ENCODE measurements around the gene MTMR3.

MTMR3 gene

DNA sequence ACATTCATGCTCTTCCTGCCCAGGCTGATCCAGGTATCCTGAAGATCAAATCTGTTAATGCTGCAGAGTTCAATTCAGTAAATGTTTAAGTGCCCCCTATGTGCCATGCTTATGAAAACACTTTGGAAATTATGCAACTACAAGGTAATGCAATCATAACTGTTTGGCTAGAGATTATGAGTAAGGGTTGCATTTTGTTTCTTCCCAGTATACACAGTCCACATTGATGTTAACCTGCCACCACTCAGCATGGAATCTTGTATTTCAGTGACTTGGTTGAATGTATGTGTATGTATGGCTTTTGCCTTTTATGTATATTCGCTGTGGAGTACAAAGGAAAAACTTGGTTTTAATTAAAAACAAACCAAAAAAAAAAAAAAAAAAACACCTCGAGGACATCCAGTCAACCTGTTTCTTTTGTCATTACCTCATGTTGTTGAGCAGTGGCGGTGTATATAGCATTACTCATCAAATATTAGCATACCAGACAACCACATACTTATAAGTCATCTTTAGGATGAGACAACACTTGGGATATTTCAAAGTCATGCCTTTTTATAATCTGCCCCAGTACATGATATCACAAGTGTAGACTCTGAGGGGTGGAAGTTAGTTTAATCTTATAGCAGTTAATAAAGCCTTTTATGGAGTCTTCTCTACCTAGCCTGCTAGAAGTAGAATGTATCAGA, 111.2 kb downstream of the MTMR3 start:
- H3K4me3 ChIP-seq = no peak overlapping the region
- H3K27ac ChIP-seq = peak overlapping the region in 15 of 21 experiments; percentile 10 to 75 (median 50)

DNA sequence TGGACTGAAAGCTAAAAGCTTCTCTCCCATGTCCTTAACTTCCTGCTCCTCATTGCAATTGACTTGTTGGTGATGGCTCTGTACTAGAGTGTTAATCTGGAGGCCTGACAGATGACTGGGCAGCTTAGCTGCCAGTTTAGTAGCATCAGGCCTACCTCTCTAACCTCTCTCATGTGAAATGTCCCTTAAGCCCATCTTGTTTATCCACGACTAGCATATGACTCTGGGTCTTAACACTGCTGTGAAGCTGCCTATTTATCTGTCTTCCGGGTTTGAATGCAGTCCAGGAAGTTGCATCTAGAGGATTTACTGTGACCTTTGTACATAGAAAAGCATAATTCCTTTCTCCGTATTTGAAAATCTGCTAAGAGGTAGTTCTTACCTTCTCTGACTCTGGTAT, 112.0 kb downstream of the MTMR3 start:
- H3K4me3 ChIP-seq = no peak overlapping the region
- peak overlapping the region in 15 of 21 experiments; percentile 10 to 75 (median 50) for H3K27ac ChIP-seq

DNA sequence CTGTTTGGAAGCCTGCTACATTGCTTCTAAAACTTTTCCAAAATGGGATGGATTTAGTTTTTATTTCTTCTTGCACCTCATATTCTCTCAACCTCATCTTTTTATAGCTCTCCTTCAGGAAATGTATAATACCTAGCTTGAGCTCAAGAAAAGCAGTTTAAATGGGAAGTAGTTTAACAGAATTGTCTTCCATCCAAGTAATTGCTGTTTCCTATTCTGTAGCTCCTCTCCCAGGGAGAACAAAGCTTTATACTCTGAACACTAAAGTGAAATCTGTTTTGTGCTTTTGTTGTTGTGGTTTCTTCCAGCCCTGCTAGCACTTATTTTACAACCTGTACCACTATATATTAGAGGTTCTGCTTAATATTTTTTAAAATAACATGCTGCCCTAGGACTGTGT, 114.1 kb downstream of the MTMR3 start:
- no peak overlapping the region for H3K4me3 ChIP-seq
- H3K27ac ChIP-seq = no peak overlapping the region

DNA sequence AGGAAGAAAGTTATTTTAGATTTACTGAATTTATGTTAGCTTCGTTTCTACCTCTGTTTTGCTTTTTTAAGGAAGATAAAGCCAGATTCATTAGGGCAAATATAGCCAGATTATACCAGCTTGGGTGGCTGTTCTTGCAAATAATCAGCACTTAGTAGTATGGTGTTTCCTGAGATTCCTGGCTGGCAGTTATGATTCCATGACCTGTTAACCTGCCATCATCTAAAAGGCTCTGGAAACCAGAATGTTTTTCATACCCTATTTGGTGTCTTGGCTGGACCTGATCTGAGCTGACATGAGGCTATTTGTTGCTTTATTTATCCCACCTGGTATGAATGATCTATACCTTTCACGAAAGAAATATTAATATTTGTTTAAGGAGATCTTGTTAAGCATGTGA, 114.5 kb downstream of the MTMR3 start:
- Histone ChIP-seq H3K4me3 (no peak overlapping the region), H3K27ac (no peak overlapping the region)

DNA sequence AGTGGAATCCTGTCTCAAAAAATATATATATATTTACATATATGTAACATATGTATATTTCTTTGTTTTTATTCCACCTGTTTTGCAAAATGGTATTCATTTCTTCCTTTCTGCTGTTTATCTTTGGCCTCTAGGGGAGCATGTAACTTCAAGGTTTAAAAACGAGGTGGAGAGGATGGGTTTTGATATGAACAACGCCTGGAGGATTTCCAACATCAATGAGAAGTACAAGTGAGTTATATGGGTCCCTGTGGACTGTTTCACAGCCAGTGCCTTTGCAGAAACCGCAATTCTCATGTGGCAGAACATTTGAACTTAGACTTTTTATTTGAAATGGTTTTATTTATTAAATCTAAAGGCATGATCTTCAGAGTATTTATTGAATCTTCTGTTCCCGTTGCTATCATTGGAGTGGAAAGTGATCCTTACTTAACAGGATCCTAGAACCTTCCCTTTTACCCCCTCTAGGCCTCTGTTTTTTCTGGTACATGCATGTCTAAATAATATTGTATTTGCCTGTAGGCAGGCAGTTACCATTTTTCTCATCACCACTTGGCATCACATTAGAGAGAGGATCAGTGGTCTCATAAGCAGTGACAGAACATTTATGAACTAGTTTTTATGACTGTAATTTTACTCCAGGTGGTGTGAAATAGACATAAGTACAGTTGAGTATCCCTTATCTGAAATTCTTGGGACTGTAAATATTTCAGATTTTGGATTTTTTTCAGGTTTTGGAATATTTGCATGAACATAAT, 115.8 kb downstream of the MTMR3 start:
- H3K27ac ChIP-seq = no peak overlapping the region
- no peak overlapping the region for H3K4me3 ChIP-seq

DNA sequence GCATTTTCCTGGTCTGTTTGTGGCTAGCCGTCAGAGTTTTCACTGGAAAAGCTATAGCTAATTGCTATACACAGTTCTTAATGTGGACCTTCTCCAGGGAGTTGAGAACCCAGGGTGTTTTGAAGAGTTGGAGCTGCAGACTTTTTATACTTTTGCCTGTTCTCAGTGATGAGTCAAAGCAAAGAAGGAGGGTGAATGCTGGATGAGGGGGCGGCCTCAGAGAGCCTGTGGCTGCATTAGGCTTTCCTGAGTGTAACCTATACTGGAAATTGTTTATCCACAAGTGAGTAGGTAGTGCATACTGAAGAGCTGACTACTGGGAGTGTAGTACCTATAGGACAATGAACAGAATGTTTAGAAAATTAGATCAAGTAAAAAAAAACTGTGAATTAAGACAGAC, 117.6 kb downstream of the MTMR3 start:
- Histone ChIP-seq H3K27ac (no peak overlapping the region), H3K4me3 (no peak overlapping the region)

DNA sequence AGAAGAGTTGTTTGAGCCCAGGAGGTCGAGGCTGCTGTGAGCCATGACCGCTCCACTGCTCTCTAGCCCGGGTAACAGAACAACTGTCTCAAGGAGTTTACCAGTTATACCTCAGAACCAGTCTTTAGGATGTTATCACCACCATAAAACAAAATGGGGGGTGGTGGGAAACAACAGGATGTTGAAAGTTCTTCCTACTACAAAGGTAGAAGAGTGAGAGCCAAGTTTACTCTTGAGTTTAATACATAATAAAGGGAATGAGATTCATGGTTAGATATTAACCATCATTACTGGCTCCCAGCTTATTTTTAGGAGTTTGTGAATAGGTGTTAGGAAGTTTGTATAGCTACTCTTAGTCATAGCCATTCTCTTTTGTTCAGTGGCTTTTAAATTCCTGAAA, 118.5 kb downstream of the MTMR3 start:
- H3K27ac ChIP-seq = no peak overlapping the region
- H3K4me3 ChIP-seq = no peak overlapping the region

DNA sequence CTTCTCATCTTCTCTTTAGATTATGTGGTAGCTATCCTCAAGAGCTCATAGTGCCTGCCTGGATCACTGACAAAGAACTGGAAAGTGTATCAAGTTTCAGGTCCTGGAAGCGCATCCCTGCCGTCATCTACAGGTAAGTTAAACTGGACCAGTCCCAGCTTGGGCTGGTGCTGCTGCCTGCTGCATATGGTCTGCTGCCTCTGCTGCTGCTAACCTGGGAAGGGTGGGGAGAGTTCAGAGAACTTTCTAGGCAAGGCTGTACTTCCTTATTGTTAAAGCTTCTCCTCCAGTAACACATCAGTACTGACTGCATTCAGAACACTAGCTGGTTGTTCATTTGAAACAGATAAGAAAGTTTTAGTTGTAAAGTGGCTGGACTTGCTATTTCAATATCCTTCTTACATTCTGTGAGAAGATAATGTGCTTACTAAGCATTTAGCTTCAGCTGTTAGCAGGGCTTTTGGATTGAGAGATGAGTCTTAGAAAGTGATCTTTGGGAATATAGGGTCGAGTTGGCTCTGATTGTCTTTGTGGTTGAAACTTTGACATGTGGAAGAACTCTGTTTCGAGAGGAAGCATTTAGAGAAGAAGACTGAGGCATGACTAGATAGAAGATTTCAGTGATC, 120.0 kb downstream of the MTMR3 start:
- H3K27ac ChIP-seq = no peak overlapping the region
- no peak overlapping the region for H3K4me3 ChIP-seq

DNA sequence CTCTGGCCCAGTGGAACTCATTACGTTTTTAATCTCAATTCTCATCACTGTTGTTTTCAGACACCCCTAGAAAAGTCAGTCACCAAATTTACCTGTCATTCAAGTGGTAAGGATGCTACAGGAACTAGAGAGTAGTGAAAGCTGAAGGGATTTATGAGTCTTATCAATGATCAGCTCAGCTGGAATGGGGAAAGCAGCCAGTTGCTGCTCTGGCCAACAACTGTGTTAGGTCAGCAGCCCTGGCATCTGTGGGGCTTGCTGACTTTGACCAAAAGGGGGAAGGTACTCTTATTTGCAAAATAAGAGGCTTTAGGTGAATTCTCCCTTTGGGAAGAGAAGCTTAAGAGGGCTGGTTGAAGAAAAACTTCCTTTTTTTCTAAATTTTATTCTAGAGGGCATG, 121.1 kb downstream of the MTMR3 start:
- Histone ChIP-seq H3K27ac (no peak overlapping the region), H3K4me3 (no peak overlapping the region)

DNA sequence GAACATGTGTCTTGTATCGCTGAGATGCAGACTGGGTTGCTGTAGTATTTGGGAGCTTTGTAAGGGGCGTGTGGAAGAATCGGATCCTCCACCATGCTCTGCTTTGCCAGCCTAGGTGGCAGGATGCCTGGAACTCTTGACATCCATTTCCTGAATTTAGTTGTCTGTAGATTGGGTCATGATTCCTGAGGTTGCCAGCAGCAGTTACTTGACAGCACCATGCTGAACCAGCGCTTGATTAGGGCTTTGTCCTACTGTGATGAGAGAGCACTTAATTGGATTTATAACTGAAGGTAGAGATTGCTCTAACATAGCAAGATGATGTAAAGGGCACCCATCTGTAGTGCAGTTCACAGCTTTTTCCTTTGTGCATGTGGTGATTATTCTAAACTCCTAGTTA, 121.7 kb downstream of the MTMR3 start:
- no peak overlapping the region for H3K27ac ChIP-seq
- H3K4me3 ChIP-seq = no peak overlapping the region

DNA sequence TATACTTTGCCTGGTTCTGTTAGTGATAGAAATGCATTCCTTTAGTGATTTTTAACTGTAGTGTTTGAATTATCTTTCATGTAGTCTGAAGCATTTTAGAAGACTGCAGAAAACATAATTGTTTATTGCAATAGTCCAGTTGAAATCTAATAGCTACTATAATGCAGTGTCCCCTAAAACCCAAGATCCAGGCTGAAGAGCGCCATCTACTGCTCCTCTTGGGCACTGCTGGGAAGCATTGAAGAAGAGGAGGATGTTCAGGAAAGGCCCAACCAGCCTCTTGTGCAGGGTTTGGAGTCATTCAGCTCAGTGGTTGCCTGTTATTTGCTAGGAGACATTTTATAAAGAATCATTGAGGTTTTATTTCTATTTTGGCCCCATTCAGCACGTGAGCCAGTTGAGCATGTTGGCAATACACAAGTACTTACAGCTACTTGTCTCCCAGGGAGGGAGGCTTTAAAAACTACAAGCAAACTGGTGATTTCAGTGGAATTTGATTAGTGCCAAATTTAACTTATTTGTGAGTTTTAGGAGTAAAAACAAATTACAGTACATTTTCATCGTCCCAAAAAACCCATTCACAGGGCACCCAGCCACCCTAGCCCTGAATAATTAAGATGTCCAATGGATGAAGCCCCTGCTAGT, 122.4 kb downstream of the MTMR3 start:
- H3K4me3 ChIP-seq = no peak overlapping the region
- no peak overlapping the region for H3K27ac ChIP-seq

DNA sequence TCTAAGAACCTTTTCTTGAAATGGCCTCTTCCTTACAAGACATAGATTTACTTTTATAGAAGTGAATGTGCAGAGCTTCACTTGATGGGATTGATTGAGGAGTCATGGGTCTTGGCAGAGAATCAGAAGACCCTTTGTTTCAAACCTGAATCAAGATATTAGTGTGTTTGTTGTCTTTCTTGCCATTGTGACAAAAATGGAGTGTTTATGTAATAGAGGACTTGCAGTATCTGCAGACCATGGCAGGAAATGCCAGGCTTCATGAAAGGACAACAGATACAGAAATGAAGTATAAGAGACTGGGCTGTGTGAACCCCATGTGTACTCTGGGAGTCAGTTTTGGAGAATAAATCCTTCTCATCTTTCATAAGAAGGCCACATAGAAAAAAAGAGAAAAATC, 124.4 kb downstream of the MTMR3 start:
- Histone ChIP-seq H3K4me3 (no peak overlapping the region), H3K27ac (no peak overlapping the region)

DNA sequence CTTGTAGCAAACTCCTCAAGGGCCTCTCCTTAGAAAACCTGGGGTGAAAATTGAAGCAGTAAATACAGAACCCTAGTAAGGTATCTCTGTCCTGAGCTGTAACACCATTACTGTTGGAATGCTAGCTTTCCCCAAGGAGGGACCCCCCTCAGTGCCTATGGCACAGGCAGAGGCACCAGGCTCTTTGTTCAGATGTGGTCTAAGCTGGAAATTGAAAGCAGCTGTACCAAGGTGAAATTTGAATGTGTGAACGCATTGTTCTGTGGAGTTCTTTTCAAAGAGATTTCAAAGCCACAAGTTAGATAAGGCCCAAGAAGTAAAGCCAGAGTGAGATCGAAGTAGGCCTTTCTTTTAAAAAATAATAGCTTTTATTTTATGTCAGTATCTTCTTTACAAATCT, 125.4 kb downstream of the MTMR3 start:
- no peak overlapping the region for H3K4me3 ChIP-seq
- H3K27ac ChIP-seq = no peak overlapping the region

DNA sequence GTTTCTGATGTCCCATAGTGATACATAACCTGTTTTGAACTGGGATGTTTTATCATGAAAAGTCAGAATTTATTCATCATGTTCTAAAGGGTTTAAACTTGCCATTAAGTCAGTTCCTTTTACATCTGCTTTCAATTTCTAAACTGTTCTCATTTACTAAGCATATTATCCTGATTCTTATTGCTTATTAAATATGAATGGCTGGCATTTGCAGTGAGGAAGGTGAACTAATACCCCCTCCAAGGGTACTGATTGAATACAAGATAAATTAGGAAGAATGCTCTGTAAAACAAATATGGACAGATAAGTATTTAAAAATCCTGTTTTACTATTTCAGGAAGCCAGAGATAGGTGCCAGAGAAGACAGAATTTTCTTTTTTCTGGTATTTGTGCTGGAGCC, 126.5 kb downstream of the MTMR3 start:
- H3K27ac ChIP-seq = no peak overlapping the region
- H3K4me3 ChIP-seq = no peak overlapping the region

DNA sequence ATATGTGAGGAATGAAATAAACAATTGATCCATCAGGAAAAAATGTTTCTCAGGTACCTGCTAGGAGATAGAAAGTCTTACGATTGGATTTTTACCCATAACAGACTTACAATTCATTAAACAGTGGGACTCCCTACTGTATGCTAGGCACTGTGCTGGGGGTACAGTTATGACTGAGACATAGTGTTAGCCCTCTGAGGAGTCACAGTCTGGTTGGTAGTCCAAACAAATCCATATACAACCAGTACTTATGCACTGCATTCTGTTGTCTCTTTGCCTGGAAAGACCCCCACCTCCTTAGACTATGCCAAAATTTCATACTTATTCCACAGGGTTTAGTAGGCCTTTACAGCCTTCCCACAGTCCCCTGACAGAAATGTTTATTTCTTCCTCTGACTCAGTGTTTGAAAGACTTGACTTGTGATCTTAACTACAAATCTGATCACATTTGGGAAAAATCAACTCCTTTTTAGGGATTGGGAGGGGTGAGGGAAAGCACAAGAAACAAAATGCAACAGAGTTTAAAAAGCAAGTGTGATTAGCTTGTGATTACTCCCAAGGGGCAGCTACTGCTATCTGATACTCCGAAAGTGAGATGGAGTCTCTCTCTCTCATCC, 127.9 kb downstream of the MTMR3 start:
- H3K27ac ChIP-seq = no peak overlapping the region
- no peak overlapping the region for H3K4me3 ChIP-seq

DNA sequence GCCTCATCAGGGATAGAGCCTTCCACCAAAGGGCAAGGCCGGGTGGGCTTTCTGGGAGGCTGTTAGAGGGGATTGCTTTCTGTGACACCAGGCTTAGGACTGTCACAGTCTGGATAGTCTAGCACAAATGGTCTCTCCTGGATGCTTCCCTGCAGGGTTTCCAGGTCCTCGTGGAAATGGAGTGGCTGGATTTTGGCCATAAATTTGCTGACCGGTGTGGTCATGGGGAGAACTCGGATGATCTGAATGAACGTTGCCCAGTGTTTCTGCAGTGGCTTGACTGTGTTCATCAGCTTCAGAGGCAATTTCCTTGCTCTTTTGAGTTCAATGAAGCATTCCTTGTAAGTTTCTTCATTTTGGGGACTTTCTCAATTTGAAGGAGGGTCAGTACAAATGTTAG, 130.2 kb downstream of the MTMR3 start:
- Histone ChIP-seq H3K27ac (no peak overlapping the region), H3K4me3 (no peak overlapping the region)

DNA sequence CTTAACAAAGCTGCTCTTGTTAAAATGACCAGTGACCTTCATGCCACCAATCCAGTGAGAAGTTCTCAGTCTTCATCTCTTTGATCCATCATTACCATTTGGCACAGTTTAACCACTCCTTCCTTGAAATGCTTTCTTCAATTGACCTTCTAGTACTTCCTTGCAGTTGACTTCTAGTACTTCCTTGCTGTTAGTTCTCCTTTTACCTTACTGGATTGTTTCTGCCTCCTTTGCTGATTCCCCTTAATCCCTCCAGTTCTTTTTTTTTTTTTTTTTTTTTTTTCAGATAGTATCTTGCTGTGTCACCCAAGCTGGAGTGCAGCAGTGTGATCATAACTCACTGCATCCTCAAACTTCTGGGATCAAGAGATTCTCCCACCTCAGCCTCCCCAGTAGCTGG, 131.3 kb downstream of the MTMR3 start:
- no peak overlapping the region for H3K4me3 ChIP-seq
- H3K27ac ChIP-seq = no peak overlapping the region

DNA sequence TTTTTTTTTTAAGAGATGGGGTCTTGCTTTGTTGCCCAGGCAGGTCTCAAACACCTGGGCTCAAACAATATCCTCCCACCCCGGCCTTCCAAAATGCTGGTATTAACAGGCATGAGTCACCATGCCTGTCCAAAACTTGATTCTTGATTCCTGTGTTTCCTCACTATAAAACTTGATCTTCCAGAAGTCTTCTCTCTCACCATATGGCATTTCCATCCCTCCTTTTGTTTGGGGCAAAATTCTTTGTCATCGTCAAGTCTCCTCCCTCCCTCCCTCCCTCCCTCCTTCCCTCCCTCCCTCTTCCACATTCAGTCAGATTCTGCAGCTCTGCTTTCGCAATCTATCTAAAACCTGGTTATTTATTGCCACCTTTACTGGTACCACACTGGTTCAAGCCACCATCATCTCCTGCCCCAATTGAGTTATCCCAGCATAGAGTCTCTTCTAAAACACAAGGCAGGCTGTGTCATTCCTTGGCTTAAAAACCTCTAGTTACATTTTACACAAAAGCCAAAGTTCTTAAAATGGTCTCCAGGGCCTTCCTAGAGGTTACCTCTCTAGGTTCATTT, 132.3 kb downstream of the MTMR3 start:
- Histone ChIP-seq H3K27ac (no peak overlapping the region), H3K4me3 (no peak overlapping the region)

DNA sequence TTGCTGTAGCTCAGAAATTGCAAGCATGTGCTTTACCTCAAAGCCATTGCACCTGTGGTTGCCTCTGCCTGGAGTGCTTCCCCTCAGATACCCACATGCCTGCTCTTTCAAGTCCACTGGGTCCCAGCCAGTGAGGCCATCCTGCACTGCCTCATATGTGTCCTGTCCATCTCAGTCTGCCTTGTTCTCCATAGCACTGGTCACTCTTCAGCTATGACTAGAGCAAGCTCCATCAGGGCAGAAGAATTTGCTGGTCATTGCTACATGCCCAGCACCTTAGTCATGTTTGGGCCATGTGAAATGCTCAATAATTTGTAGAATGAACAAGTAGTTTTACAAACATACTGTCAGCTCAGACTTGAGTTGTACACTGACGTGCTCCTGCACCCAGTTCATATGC, 132.9 kb downstream of the MTMR3 start:
- no peak overlapping the region for H3K27ac ChIP-seq
- no peak overlapping the region for H3K4me3 ChIP-seq

DNA sequence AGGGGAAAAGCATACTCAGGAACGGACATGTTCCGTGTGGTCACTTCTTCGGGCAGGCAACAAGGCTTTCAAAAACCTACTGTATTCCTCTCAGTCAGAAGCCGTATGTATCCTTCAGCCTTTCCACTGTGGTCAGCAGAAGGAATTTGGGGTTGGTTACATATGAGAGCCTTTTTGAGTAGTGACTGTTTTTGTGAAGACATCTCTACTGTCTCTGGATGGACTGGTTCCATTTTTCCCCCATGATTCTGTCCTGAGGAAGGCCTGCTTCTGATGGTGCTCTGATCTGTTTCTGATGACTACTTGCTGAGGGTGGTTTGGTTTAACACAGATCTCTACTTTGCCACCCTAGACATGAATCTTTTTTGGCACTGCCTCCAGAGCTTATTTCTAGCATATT, 133.6 kb downstream of the MTMR3 start:
- H3K27ac ChIP-seq = peak overlapping the region in 1 of 21 experiments; percentile 35
- H3K4me3 ChIP-seq = no peak overlapping the region
